ENCODE measurements around the gene TSC22D1.

Gene TSC22D1

DNA sequence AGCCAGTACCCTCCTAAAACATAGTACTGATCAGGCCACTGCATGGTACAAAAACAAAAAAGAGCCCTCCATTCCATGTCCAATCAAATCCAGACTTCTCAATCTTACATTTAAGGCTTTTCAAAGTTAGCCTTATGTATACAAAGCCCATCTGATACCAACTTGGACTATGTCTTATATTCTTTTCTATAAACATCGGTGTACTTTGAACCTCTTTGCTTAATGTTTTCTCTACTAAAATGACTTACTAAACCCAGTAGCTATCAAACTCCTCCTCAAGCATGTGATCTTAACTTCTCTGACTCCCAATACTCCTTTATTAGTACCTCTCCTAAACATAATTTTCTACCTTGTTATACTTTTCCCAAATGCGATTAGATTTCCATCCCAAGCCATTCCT is 14.8 kb downstream of the TSC22D1 start:
- Histone ChIP-seq H3K4me3 (ENCODE audit: low read length) (no peak overlapping the region), H3K4me1 (ENCODE audit: insufficient read depth, low read length) (no peaks in the 10 kb centered on the region)

DNA sequence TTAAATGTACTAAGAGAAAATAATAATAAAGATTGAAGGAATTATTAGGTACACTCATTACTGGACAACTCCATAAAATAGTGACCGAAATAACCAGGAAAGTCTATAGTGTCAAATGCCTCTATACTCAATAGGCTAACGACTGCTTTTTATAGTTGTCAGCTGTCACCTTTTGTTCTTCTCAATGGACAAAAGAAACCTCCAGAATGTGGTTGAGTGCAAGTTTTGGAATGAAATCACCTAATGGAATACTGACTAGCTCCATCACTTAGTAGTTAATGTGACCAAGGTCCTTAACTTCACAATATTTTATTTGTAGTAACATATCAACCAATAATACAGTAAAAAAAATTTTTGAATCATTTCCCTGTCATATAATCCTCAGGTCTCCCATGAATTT is 18.1 kb downstream of the TSC22D1 start:
- H3K4me3 ChIP-seq (ENCODE audit: low read length) = no peak overlapping the region
- no peaks in the 10 kb centered on the region for H3K9me3 ChIP-seq (ENCODE audit: low read length)
- peaks cover 9% of the 10 kb centered on the region for H3K36me3 ChIP-seq (ENCODE audit: insufficient read depth, low read length)
- no peak overlapping the region for H2AFZ ChIP-seq (ENCODE audit: low read depth, low read length)
- no peaks in the 10 kb centered on the region for H3K4me1 ChIP-seq (ENCODE audit: insufficient read depth, low read length)
- H3K27me3 ChIP-seq (ENCODE audit: insufficient read depth, low read length) = no peaks in the 10 kb centered on the region

More for the DNA sequence above, 14.8 kb downstream of the TSC22D1 start:
- H3K27me3 ChIP-seq (ENCODE audit: insufficient read depth, low read length) = no peaks in the 10 kb centered on the region
- no peak overlapping the region for H2AFZ ChIP-seq (ENCODE audit: low read depth, low read length)
- peaks cover 2% of the 10 kb centered on the region for H3K9me3 ChIP-seq (ENCODE audit: low read length)
- peaks cover 10% of the 10 kb centered on the region for H3K36me3 ChIP-seq (ENCODE audit: insufficient read depth, low read length)

DNA sequence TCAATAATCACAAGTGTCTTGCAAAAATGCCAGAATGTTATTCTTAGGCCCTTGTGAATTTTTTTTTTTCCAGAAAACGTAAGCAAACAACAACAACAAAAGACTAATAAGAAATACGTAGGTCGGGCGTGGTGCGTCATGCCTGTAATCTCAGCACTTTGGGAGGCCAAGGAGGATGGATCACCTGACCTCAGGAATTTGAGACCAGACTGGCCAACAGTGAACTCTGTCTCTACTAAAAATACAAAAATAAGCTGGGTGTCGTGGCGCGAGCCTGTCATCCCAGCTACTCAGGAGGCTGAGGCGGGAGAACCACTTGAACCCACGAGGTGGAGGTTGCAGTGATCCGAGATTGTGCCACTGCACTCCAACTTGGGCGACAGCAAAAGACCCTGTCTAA is 20.9 kb downstream of the TSC22D1 start:
- H3K4me1 ChIP-seq (ENCODE audit: insufficient read depth, low read length) = no peaks in the 10 kb centered on the region
- H3K4me3 ChIP-seq (ENCODE audit: low read length) = no peak overlapping the region
- no peaks in the 10 kb centered on the region for H3K9me3 ChIP-seq (ENCODE audit: low read length)
- no peaks in the 10 kb centered on the region for H3K27me3 ChIP-seq (ENCODE audit: insufficient read depth, low read length)
- peaks cover 18% of the 10 kb centered on the region for H3K36me3 ChIP-seq (ENCODE audit: insufficient read depth, low read length)
- no peak overlapping the region for H2AFZ ChIP-seq (ENCODE audit: low read depth, low read length)

DNA sequence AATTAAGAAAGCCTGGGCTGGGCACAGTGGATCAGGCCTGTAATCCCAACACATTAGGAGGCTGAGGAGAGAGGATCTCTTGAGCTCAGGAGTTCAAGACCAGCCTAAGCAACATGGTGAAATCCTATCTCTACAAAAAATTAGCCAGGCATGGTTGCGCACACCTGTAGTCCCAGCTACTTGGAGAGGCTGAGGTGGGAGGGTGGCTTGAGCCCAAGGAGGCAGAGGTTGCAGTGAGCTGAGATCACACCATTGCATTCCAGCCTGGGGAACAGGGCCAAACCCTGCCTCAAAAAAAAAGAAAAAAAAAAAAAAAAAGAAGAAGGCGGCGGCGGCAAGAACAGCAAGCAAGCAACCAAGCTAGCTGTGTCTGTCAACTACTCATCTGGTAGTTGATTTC is 26.7 kb downstream of the TSC22D1 start:
- Histone ChIP-seq H3K4me1 (ENCODE audit: insufficient read depth, low read length) (no peaks in the 10 kb centered on the region), H2AFZ (ENCODE audit: low read depth, low read length) (no peak overlapping the region), H3K27me3 (ENCODE audit: insufficient read depth, low read length) (no peaks in the 10 kb centered on the region), H3K9me3 (ENCODE audit: low read length) (no peaks in the 10 kb centered on the region), H3K4me3 (ENCODE audit: low read length) (no peak overlapping the region), H3K36me3 (ENCODE audit: insufficient read depth, low read length) (peaks cover 19% of the 10 kb centered on the region)

DNA sequence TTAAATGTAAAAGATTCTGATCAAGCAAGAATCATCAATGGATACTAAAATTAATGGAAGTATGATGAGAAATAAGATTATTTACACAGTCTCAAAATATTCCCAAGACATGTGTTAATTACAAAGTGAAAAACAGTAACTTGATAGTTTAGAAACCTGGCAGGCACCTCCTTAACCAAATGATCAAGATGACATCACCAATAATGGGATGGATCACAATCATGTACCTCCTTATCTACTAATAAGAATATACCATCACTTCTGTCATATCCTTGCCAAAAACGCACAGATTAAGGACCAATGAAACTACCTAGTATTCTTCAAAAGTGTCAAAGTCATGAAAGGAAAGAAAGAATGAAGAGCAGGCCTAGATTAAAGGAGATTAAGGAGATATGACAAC is 30.0 kb downstream of the TSC22D1 start:
- Histone ChIP-seq H3K9me3 (ENCODE audit: low read length) (peaks cover 2% of the 10 kb centered on the region), H3K36me3 (ENCODE audit: insufficient read depth, low read length) (peaks cover 7% of the 10 kb centered on the region), H3K27me3 (ENCODE audit: insufficient read depth, low read length) (no peaks in the 10 kb centered on the region), H3K4me3 (ENCODE audit: low read length) (no peak overlapping the region), H3K4me1 (ENCODE audit: insufficient read depth, low read length) (no peaks in the 10 kb centered on the region), H2AFZ (ENCODE audit: low read depth, low read length) (no peak overlapping the region)

DNA sequence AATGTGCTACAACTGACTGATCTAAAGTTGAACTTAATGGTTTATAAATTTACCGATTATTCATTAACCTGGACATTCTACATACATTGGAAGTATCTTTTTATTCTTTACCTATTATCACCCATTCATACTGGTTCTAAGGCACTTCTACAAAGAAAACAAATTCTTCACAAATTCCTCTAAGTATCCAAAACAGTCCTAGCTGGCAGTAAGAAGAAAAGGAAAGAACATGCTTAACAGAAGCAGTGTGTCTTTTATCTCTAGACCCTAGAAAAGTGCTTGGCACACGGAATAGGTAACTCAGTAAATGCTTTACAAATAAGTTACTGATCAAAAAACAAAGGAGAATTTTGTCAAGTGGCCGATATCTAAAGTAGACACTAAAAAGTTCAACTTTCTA is 32.8 kb downstream of the TSC22D1 start:
- Histone ChIP-seq H3K4me1 (ENCODE audit: insufficient read depth, low read length) (no peaks in the 10 kb centered on the region), H3K27me3 (ENCODE audit: insufficient read depth, low read length) (no peaks in the 10 kb centered on the region), H3K9me3 (ENCODE audit: low read length) (peaks cover 2% of the 10 kb centered on the region), H3K4me3 (ENCODE audit: low read length) (no peak overlapping the region), H3K36me3 (ENCODE audit: insufficient read depth, low read length) (peaks cover 17% of the 10 kb centered on the region), H2AFZ (ENCODE audit: low read depth, low read length) (no peak overlapping the region)

DNA sequence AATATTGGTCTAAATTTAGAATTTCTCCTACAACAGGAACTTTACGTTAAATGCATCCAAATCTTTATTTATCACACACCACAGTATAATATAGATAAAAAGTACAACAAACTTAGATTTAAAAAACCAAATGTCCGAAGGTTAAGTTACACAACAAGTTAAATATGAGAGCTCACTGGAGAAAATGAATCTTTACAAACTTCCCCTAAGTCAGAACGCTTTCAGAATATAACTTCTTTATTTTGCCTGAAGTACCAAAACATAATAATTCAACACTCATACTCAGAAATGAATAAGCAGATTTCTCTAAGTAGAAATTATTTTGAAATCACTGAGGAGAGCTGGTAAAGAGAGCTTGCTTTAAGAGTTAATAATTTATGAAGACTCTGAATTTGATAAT is 33.8 kb downstream of the TSC22D1 start:
- peaks cover 2% of the 10 kb centered on the region for H3K9me3 ChIP-seq (ENCODE audit: low read length)
- no peak overlapping the region for H3K4me3 ChIP-seq (ENCODE audit: low read length)
- H3K36me3 ChIP-seq (ENCODE audit: insufficient read depth, low read length) = peaks cover 23% of the 10 kb centered on the region
- no peak overlapping the region for H2AFZ ChIP-seq (ENCODE audit: low read depth, low read length)
- no peaks in the 10 kb centered on the region for H3K4me1 ChIP-seq (ENCODE audit: insufficient read depth, low read length)
- no peaks in the 10 kb centered on the region for H3K27me3 ChIP-seq (ENCODE audit: insufficient read depth, low read length)

DNA sequence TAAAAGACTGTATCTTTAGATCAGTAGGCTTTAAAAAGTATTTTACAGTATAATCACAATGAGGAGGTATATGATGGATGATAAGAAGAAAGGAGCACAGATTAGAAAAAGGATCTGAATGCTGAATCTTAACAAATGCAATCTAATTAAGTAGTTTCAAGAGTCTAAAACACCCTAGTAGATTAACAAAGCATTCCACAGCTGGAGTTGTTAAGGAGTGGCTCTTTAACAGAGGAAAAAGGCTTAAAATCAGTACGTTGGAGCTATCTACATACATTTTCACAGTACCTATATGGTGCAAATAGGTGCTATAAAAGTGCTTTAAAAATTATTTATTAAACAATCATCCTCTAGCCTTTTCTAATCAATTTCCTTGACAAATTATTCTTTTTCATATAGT is 34.5 kb downstream of the TSC22D1 start:
- H3K27me3 ChIP-seq (ENCODE audit: insufficient read depth, low read length) = no peaks in the 10 kb centered on the region
- H2AFZ ChIP-seq (ENCODE audit: low read depth, low read length) = no peak overlapping the region
- no peaks in the 10 kb centered on the region for H3K4me1 ChIP-seq (ENCODE audit: insufficient read depth, low read length)
- no peak overlapping the region for H3K4me3 ChIP-seq (ENCODE audit: low read length)
- H3K9me3 ChIP-seq (ENCODE audit: low read length) = peaks cover 2% of the 10 kb centered on the region
- peaks cover 23% of the 10 kb centered on the region for H3K36me3 ChIP-seq (ENCODE audit: insufficient read depth, low read length)

DNA sequence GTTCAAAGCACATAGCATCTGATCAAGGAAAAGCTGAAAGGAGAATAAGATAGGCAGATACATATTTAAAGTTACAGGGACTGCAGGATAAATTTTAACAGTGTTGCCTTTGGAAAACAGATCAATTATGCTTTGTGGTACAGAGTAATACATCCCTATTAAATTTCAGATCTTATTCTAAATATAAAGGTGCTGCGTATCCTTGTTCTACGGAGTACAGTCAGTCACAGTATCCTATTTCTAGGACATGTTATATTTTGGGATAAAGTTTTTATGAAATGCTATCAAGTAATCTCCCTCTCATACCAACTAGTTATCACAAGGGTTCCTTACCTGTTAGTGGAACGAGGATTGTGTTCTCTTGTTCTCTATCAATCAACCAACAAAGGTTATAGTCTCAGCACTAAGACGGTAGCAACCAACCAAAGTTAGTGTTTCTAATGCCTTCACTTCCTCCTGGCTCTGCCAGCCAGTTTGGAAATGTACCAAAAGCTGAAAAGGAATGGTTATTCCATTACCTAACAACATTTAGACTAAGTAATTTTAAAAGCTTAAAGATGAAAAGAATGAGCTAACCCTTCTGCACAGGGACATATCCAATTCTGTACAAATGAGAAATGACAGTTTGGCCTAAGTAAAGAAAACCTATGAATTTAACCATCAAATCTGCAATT is 35.2 kb downstream of the TSC22D1 start:
- Histone ChIP-seq H2AFZ (ENCODE audit: low read depth, low read length) (no peak overlapping the region), H3K9me3 (ENCODE audit: low read length) (peaks cover 2% of the 10 kb centered on the region), H3K36me3 (ENCODE audit: insufficient read depth, low read length) (peaks cover 20% of the 10 kb centered on the region), H3K4me1 (ENCODE audit: insufficient read depth, low read length) (no peaks in the 10 kb centered on the region), H3K4me3 (ENCODE audit: low read length) (no peak overlapping the region), H3K27me3 (ENCODE audit: insufficient read depth, low read length) (no peaks in the 10 kb centered on the region)

DNA sequence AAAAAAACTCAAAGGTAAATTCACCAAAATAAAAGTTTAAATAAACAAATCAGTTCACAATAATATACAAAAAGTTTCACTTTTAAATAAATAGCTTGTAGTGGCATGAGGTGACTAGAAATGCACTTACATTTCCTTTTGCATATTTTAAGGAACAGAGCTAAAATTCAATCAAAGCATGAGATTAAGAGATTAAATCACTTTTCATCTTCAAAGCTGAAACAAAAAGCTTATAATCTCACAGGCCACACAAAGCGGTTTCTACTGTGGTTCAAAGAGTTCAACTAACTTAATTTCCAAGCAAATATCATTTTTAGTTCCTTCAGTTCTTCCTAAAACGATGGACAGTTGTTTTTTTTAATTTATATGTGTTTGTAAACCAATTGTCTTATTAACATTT is 38.9 kb downstream of the TSC22D1 start:
- no peak overlapping the region for H2AFZ ChIP-seq (ENCODE audit: low read depth, low read length)
- no peaks in the 10 kb centered on the region for H3K9me3 ChIP-seq (ENCODE audit: low read length)
- no peak overlapping the region for H3K4me3 ChIP-seq (ENCODE audit: low read length)
- peaks cover 31% of the 10 kb centered on the region for H3K36me3 ChIP-seq (ENCODE audit: insufficient read depth, low read length)
- no peaks in the 10 kb centered on the region for H3K4me1 ChIP-seq (ENCODE audit: insufficient read depth, low read length)
- no peaks in the 10 kb centered on the region for H3K27me3 ChIP-seq (ENCODE audit: insufficient read depth, low read length)

DNA sequence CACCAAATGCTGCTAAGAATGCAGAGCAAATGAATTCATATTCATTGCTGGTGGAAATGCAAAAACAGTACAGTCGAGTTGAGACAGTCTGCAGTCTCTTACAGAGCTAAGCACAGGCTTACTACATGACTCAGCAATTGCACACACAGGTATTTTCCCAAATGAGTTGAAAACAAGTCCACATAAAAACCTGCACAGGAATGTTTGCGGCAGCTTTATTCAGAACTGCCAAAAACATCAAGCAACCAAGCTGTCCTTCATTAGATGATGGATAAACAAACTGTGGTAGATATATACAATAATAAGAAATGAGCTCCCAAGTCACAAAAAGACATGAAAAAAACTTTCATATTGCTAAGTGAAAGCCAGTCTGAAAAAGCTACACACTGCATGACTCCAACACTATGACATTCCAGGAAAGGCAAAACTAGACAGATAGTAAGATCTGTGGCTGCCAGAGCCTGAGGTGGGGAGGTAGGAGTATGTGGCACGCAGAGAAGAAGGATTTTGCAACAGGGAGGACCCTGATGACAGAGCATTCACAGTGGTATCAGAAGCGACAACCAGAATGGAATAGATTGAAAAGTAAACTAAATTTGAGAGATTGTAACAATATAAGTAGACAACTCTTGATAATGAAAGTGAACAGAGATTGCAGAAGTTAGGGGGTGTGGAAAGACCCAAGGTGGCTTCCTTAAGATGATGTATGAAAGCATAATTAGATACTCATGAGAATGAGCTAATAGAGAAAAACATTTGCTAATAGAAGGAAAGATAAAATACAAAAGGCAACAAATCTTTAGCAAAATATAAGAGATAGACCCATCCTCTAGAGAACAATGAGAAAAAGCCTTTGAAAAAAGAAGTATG is 52.7 kb downstream of the TSC22D1 start:
- Histone ChIP-seq H2AFZ (ENCODE audit: low read depth, low read length) (no peak overlapping the region), H3K4me1 (ENCODE audit: insufficient read depth, low read length) (no peaks in the 10 kb centered on the region), H3K9me3 (ENCODE audit: low read length) (no peaks in the 10 kb centered on the region), H3K27me3 (ENCODE audit: insufficient read depth, low read length) (no peaks in the 10 kb centered on the region), H3K36me3 (ENCODE audit: insufficient read depth, low read length) (no peaks in the 10 kb centered on the region), H3K4me3 (ENCODE audit: low read length) (no peak overlapping the region)

DNA sequence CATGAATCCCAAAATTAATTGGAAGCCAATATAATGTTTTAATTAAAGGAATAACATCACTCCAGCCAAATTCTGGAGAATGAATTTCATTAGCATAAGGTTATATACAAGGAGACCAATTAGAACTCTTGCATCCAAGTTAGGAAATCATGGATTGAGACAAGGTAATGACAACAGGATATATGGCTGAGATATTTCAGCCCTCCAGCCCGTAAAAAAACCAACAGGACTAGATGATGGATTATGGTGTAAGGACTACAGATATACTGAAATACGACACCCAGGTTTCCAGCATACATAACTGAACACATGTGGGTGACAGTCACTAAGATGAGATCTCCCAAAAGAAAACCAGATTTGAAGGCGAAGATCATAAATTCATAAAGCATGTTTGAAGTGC is 56.5 kb downstream of the TSC22D1 start:
- Histone ChIP-seq H3K9me3 (ENCODE audit: low read length) (no peaks in the 10 kb centered on the region), H3K36me3 (ENCODE audit: insufficient read depth, low read length) (peaks cover 5% of the 10 kb centered on the region), H2AFZ (ENCODE audit: low read depth, low read length) (no peak overlapping the region), H3K4me3 (ENCODE audit: low read length) (no peak overlapping the region), H3K4me1 (ENCODE audit: insufficient read depth, low read length) (no peaks in the 10 kb centered on the region), H3K27me3 (ENCODE audit: insufficient read depth, low read length) (no peaks in the 10 kb centered on the region)

DNA sequence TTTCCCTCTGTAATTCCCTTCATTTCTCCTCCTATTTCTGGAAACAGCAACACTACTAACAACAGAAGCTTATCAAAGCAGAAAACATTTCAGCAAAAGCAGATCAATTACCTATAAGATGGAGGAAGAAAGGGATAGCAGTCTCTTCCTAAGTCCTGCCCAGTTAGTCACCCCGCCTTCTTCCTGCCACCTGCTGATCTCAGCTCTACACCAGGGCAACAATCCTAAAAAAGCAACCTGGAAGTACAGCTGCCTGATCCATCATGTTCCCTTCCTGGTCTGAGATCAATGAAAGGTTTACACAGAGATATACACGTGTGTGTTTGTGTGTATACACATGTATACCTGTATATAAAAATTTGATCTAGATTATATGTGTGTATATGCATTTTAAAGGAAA is 59.4 kb downstream of the TSC22D1 start:
- peaks cover 16% of the 10 kb centered on the region for H3K36me3 ChIP-seq (ENCODE audit: insufficient read depth, low read length)
- H3K9me3 ChIP-seq (ENCODE audit: low read length) = no peaks in the 10 kb centered on the region
- no peaks in the 10 kb centered on the region for H3K4me1 ChIP-seq (ENCODE audit: insufficient read depth, low read length)
- H3K4me3 ChIP-seq (ENCODE audit: low read length) = no peak overlapping the region
- no peak overlapping the region for H2AFZ ChIP-seq (ENCODE audit: low read depth, low read length)
- H3K27me3 ChIP-seq (ENCODE audit: insufficient read depth, low read length) = no peaks in the 10 kb centered on the region
